VCaP (cell line): ENCODE results near the gene DMBT1.

Source experiments
- H3K27ac ChIP-seq: fragments of 450-650 bp; 2 replicates; pipeline ENCODE4 v1.5.1; 2017
- TF ChIP-seq, protein P1 (sequence below): fragments of 450-650 bp; conservative IDR thresholded peaks from 2 replicates; pipeline ENCODE4 v1.5.1; 2017; ENCODE audit warnings: mild to moderate bottlenecking, moderate library complexity

The DMBT1 gene

GRCh38 chr10:122665329-122665860, 104.8 kb downstream of the DMBT1 start:
- H3K27ac ChIP-seq = no peak overlapping the region
- TF ChIP-seq, protein P1, sequence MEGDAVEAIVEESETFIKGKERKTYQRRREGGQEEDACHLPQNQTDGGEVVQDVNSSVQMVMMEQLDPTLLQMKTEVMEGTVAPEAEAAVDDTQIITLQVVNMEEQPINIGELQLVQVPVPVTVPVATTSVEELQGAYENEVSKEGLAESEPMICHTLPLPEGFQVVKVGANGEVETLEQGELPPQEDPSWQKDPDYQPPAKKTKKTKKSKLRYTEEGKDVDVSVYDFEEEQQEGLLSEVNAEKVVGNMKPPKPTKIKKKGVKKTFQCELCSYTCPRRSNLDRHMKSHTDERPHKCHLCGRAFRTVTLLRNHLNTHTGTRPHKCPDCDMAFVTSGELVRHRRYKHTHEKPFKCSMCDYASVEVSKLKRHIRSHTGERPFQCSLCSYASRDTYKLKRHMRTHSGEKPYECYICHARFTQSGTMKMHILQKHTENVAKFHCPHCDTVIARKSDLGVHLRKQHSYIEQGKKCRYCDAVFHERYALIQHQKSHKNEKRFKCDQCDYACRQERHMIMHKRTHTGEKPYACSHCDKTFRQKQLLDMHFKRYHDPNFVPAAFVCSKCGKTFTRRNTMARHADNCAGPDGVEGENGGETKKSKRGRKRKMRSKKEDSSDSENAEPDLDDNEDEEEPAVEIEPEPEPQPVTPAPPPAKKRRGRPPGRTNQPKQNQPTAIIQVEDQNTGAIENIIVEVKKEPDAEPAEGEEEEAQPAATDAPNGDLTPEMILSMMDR = no peak

GRCh38 chr10:122665946-122666345, 105.4 kb downstream of the DMBT1 start:
- no peak overlapping the region for H3K27ac ChIP-seq
- TF ChIP-seq, protein P1 = no peak

DNA sequence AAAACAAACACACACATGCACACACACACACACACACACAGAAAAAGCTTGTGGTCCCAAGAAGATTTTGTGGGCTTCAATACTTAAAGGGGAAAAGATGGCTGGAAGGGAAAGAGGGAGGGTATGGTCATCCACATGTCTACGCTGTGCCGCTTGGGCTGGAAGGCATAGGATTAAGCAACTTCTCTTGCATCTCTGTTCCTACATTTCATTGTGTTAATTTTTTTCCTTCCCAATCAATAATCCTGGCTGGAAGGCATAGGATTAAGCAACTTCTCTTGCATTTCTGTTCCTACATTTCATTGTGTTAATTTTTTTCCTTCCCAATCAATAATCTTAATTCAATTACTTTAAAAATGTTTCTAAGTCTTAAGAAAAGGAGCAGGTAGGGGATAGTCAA, 108.5 kb downstream of the DMBT1 start:
- TF ChIP-seq, protein P1 = no peak
- H3K27ac ChIP-seq = no peak overlapping the region

DNA sequence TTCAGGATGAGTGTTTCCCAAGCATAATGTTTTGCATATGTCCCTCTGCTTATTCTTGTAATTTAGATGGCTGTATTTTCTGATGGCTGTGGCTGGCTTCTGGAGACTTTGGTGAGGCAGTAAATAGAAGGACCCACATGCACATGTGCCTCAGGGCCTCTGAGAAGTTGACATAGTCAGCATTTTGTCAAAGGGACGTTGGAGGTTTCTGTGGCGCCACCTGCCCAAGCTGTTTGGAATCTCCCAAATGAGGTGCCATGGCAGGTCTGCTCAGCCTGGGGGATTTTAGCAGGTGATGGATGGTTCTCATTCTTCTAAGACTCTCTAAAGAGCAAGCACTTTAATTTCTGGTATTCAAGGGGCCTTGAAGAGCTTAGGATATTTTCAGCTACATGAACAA, 109.3 kb downstream of the DMBT1 start:
- TF ChIP-seq, protein P1 = no peak
- no peak overlapping the region for H3K27ac ChIP-seq

DNA sequence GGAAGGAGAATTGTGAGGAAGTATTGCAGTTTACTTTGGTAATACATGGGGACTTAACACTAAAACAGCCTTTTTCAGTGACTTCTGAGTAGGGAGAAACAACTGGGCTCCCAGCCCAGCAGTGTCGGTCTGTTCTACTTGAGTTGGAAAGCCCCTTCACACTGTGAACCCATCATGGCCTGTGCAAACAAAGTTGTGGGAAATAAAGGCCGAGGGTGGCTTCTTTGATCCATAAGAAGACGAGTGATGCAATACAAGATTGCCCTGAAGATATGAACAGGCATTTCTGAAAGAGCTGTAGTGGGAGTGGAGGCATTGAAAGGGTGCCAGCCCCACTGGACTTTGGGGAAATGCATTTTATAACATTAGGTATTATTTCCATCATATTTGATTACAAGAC, 110.8 kb downstream of the DMBT1 start:
- TF ChIP-seq, protein P1 = no peak
- H3K27ac ChIP-seq = no peak overlapping the region

DNA sequence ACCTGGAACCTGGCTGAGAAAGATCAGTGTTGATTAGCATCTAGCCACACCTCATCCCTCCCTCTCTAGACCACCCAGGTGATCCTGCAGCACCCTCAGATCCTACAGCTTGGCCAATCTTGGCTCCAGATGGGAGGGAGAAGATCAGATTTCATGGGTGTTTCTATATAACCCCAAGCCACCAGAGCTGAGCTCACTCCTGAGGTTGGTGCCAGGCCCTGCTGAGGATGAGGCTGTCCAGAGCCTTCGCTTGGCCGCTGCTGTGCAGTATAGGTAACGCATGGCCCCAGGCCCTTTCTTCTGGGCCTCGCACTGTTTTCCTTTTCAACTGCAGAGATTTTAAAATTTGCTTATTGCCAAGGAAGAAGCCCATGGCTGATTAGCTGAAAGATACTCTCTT, 112.1 kb downstream of the DMBT1 start:
- TF ChIP-seq, protein P1 = no peak

DNA sequence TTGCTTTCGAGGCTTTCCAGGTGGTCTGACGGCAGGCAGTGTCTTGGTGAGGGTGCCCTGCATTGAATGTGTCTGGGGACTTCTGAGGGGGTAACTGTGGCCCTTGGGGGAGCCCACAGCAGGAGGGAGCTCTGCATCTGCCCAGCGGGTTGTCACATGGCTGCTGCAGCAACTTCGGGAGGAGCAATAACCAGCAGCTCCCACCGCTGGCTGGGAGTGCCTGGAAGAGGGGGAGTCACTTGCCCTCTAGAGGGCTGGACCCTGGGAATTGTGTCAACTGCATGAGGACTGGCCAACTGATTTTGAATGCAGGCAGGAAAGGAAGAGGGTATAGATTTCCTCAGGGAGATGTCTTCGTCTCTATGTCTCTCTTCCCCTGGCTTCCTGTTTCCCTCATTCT, 112.7 kb downstream of the DMBT1 start:
- no peak overlapping the region for H3K27ac ChIP-seq
- TF ChIP-seq, protein P1 = no peak

More for the DNA sequence above, 112.1 kb downstream of the DMBT1 start:
- no peak overlapping the region for H3K27ac ChIP-seq
